NCI-H524 treated with DMSO at 0.1 percent for 48 hours (cell line): Measurements from ENCODE around the gene C1orf122.

Experiments used
- DNase-seq: peaks from one replicate; lab custom pipeline; 2025; lab: John Stamatoyannopoulos, UW

Gene C1orf122

DNA sequence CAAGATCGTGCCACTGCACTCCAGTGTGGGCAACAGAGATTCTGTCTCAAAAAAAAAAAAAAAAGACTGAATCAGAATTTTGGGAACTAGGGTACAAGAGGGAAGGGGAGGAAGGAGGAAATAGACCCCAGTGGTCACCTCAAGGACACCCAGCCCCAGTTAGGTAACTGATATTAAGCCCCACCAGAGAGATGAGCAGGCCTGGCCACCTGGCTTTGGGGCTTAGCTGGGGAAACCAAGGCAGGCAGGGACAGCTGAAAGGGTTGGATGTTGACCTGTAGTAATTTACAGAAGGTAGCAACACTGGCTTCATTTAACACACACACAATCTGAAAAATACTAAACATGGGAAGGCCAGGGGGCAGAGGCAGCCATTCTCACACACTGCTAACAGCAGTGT lies 5.2 kb upstream of the C1orf122 start:
- DNase-seq = no peak

DNA sequence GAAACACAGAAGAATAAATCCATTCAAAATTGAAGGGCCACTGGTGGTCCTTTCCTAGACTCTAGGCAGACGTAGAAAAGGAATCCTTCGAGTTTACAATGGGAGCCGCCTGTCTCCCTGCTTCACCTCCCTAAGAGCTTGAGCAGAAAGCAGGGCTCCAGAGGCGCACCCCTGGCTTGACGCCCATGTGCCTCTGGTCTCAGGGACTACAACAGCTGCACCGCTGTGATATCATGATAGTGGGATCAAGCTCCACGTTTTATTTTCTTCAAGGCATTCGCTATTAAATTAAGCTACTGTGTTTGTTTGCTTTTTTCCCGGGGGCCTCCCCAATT lies 403 bp upstream of the C1orf122 start:
- no peak for DNase-seq

DNA sequence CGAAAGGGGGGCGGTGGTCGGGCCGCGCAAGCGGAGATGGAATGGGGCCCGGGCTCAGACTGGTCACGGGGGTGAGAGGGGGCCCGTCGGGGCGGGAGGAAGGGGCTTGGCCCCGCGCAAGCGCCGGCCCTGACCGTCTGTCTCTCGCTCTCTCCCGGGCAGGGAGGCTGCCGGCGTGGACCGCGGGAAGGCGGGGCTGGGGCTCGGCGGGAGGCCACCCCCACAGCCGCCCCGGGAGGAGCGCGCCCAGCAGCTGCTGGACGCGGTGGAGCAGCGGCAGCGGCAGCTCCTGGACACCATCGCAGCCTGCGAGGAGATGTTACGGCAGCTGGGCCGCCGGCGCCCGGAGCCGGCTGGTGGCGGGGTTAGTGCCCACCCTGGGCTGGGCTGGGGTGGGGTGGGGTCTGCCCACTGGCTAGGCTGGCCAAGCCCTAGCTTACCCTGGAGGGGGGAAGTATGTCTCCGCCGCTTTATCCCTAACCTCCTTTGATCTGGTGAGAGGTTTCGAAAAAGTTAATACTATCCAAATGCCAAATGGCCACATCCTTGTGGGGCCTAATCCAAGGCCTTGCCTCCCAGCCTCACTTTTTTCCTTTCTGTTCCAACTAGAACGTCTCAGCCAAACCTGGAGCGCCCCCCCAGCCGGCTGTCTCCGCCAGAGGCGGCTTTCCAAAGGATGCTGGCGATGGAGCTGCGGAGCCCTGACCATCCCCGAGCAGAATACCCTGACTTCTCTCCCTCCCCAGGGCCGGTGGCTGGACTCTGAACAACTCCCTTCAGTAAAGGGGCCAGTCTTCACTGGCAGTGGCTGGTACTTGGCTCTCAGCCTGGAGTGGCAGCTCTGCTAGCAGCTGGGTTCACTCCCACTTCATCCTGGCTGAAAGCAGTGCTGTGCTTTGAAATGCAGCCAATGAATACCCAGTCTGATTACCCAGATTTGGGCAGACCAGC lies 1.1 kb downstream of the C1orf122 start:
- DNase-seq = no peak

DNA sequence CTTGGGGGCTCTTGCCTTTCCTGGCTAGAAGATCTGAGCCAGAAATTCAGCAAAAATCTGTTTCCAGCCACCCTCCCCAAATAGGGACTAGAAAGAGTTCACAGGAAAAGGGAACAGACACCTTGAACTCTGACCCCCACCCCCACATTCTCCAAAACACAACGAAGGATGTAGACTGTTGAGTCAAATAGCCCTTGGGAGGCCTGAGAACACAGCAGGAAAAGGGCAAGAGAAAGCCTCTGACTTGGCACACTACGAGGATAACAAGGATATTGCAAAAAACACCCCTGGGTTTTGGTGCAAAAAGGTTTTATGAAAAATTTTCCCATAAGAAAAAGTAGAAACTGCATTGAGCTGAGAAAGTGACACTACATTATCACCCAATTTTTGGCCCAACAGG lies 2.4 kb downstream of the C1orf122 start:
- no peak for DNase-seq

DNA sequence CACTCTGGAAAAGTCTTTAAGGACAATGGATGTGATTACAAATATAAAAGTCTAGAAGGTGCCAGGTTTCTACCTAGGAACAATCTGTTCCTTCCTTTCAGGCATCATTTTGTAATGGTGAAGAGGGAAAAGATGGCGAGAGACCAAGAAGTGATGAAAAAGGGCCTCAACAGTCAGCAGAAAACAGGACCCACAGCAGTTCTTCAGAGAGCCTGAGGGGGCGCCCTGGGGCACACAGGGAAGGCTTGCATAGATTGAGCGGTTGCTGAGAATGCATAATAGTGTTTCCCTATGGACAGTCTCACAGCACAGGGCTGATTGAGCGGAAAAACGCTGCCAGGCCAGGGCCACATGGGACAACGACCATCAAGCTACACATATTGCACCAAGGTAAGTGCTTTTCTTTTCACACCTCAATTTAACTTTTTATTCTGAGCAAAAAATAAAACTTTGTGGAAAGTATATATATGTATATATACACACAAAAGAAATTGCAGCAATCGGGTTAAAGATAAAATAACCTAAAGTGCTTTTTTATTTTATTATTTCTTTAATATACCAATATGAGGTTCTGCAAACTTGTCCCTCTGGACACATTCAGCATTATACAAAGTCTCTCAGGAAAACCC lies 3.6 kb downstream of the C1orf122 start:
- DNase-seq = peak; percentile 27

DNA sequence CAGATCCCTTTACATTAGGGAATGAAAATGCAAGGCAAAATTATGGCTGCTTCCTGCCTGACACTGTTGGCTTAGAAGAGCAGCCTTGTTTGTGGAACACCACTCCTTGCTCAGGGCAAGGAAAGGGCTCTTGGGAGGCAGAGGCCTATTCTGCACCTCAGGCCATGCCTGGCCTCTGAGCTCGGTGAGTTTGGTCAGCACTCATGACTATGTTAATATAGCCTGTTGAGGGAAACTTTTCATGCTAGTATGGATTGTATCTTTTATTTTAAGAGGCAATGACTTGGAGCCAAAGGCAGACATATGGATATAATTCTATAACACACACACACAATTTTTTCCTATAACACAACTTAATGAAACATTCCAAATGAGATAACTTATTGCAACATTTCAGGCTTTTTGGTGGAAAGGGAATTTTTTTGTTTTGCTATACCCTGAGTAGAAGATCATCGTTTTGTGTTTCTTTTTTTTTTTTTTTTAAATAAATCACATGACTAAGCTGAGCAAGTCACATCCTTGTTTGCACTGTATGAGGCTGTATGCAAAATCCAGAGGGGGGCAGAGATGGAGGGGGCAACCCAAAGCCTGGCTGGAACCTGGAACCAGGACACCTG lies 6.0 kb downstream of the C1orf122 start:
- DNase-seq = no peak

DNA sequence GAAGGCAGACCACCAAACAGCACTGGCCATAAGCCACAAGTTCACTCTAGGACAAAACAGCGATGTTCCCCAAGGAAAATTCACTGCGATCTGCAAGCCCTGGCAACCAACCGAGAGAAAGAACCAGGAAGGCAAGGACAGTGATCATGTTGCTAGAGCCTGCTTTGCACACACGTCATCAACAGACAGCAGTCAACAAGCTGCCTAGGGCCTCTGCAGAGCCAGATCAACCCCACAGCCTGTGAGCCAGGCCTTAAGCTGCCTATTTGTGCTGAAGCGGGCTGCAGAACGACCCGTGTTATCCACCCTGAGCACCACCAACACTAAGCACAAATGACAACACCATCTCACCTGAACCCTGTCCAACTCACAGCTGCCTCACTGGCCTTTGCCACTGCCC lies 6.7 kb downstream of the C1orf122 start:
- no peak for DNase-seq

DNA sequence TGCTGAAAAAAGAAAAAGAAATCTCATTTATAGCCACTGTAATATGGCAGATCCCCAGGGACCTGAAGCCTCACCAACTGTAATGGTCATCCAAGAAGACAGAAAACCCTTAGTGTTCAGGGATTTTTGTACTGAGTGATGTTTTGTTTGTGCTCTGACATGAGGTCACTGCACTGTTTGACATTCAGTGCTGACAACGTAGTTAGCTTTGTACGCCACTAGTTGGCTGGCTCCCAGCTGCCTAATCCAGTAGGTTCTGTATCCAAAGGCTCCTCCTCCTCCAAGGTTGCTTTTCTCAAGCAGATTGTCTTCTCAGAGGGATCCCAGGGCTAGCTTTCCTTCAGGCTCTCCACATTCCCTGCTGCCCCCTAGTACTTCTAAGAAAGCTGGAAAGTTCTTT lies 9.9 kb downstream of the C1orf122 start:
- no peak for DNase-seq

DNA sequence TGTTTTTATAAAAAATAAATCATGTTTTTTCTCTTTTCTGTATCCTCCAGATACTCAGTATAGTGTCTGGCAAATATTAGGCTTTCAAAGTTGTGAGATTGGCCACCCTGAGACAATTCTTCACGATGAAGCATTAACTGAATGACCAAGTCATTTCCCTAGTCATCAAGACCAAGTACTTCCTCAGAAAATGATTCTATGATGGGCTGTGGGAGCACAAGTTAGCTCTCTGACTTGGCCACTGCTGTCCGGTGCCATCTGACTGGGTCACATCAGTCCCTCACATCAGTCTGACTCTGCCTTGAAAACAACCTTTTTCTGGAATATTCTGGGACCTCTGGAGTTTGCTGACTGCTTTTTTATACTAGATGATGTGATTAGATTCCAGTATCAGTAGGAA lies 13.9 kb downstream of the C1orf122 start:
- no peak for DNase-seq

DNA sequence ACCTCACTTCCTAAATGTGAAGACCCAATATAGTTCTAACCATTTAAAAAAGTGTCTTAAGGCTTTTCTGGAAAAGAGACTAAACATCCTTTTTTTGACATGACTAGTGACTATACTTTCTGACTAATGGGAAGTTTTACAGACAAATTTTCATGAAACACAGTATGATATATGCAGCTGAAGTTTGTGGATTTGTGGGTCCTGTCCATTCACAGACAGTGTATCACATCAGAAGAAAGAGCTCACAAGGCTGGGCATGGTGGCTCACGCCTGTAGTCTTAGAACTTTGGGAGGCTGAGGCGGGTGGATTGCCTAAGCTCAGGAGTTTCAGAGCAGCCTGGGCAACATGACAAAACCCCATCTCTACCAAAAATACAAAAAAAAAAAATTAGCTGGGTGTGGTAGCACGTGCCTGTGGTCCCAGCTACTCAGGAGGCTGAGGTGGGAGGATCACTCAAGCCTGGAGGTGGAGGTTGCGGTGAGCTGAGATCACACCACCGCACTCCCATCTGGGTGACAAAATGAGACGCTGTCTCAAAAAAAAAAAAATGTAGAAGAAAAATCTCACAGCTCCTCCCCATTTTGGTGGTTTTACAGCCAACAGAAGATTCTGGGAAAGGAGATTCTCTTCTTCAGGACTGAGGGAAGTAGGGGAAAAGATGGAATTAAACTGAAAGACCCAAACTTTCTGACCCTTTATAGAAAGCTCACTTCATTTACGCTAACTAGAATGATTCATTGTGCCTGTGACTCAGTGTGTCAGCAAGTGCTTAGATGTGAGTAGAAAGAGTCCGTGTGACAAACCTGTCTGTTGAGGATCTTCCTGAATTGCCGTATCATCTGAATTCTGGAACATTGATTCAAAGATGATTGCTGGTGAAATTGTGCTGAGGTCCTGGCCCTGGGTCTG lies 15.6 kb downstream of the C1orf122 start:
- DNase-seq = no peak

DNA sequence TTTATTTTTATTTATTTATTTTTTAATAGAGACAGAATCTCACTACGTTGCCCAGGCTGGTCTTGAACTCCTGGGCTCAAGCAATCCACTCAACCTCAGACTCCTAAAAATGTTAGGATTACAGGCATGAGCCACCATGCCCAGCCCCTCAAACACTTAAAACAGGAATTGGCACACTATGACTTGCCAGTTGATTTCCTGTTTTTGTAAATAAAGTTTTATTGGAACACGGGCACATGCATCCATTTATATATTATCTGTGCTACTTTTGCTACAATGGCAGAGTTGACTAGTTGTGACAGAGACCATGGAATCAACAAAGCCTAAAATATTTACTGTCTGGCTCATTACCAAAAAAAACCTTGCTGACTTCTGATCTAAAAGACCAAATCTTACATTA lies 16.4 kb downstream of the C1orf122 start:
- no peak for DNase-seq

DNA sequence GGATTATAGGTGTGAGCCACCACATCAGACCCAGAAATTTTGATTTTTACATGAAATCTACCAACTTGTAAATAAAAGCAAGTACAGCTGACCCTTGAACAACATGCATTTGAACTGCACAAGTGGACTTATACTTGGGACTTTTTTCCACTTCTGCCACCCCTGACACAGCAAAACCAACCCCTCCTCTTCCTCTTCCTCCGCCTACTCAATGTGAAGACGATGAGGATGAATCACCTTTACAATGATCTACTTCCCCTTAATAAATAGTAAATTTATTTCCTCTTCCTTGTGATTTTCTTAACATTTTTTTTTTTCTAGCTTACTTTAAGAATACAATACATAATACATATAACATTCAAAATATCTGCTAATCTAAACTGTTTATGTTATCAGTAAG lies 17.9 kb downstream of the C1orf122 start:
- no peak for DNase-seq

DNA sequence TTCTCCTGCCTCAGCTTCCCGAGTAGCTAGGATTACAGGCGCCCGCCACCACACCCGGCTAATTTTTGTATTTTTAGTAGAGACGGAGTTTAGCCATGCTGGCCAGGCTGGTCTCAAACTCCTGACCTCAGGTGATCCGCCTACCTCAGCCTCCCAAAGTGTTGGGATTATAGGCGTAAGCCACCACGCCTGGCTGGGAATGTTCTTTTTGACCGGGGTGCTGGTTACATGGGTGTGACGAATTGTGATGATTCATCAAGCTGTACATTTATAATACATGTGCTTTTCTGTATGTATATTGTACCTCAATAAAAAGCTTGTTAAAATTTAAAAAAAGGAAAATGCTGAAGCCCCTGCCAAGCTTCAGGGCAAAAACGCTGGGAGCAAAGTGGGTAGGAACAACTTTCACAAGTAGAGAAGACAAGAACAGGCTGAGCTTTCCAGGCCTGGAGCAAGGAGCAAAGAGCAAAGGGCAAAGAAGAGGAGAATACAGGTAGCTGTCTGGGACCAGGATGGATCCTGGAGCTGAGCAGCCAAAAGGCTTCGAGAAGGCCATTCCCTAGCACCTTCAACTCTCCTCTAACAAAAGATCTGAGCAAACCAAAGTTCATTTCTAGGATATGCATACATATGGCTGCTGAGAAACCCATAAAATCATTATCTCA lies 21.0 kb downstream of the C1orf122 start:
- DNase-seq = no peak

DNA sequence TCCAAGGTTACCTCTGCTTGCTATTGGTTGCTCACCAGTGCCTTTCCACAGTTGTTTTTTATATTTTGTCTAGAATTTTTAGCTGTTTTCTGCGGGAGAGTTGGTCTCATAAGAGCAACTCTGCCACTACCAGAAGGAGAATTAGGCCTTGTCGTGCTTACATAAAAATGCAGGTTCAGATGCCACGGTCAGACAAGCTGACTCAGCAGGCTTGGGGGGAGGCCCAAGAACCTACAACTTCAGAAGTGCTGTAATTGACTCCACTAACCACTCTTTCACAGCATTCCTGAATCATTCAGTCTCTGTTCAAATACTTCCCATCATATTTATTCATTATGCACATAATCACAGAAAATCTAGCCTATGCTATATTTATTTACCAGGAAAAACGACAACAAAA lies 23.5 kb downstream of the C1orf122 start:
- no peak for DNase-seq

DNA sequence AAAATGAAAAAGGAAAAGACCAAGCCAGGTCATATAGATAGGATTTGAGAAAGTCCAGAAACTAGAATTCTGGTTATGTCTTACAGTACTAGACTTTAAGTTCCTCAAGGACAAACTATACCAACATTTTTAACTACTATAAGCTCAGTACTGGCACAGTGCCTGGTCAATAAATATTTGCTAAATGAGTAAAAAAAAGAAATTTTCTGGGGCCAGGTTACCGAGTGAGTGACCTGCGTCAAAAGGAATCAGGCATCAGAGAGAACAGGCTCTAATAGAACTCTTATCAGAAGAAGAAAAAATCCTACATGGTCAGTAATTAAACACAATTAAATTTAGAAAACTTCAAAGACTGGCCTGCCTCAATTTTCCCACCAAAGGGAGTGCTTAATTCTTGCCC lies 24.2 kb downstream of the C1orf122 start:
- no peak for DNase-seq

DNA sequence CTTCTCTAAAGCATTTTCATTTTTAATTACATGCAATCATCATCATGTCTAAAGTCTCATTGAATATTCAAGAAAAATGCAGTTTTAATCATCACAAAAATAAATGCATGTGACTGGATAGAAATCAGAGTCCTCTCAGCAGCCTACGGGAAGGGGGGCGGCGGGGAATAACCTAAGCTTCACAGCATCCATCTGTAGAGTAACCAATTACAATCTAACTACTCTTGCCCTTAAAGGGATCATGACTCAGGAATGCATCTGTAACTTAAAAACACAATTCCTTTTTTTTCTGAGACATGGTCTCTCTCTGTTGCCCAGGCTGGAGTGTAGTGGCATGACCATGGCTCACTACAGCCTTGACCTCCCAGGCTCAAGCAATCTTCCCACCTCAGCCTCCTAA lies 29.2 kb downstream of the C1orf122 start:
- no peak for DNase-seq

DNA sequence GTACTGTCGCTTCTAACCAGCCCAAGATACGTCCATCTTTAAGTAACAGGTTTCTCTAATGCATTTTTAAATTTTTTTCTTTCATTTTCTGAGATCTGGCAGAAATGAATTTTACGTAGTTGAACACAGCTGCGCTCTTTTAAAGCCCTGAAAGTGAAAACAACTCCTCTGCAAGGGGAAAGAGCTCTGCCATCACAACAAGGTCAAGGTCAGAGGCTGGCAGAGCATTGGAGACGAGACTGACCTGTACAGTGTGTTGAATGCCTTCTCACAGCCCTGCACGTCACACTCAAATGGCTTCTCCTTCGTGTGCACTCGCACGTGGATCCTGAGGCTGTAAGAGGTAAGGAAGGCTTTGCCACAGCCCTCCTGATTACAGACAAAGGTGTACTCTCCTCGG lies 32.1 kb downstream of the C1orf122 start:
- DNase-seq = no peak

DNA sequence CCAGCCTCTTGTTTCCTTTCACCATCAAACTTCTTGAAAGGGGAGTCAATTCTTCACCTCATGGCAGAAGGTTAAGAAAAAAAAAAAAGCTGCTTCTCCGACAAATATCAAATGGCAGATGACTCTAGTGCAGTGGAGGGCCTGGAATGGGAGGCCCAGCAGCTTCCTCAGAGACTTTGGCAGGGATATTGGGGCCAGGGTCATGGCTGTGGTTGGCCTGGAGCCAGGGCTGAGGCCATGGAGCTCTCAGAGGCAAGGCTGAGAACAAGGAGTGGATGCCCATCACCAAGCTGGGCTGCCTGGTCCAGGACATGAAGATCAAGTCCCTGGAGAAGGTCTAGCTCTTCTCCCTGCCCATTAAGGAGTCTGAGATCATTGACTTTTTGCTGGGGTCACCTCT lies 33.1 kb downstream of the C1orf122 start:
- no peak for DNase-seq

DNA sequence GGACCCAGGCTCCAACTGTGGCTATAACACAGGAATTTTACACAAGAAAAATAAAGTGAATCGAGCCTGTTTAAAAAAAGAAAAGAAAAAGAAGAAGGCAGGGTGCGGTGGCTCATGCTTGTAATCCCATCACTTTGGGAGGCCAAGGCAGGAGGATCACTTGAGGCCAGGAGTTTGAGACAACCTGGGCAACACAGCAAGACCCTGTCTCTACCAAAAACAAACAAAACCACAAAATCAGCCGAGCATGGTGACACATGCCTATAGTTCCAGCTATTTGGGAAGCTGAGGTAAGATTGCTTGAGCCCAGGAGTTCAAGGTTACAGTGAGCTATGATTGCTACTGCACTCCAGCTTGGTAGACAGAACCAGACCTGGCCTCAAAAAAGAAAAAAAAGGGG lies 34.1 kb downstream of the C1orf122 start:
- DNase-seq = no peak

DNA sequence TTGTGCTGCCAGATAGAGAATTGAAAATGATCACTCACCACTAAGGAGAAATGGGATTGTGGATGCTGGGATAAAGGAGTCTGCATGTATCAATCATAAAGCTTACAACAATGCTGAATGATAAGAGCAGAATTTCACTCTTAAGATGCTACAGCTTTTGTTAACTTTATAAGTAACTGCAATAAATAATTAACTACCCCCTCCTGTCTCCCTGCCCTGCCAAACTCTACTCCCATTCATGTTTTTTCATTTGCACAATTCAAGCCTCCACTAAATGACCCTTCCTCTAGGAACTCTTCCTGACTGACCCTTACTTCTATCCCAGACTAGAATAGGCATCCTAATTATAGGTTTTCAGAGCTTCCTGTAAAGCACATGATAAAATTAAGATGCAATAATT lies 36.9 kb downstream of the C1orf122 start:
- DNase-seq = no peak

DNA sequence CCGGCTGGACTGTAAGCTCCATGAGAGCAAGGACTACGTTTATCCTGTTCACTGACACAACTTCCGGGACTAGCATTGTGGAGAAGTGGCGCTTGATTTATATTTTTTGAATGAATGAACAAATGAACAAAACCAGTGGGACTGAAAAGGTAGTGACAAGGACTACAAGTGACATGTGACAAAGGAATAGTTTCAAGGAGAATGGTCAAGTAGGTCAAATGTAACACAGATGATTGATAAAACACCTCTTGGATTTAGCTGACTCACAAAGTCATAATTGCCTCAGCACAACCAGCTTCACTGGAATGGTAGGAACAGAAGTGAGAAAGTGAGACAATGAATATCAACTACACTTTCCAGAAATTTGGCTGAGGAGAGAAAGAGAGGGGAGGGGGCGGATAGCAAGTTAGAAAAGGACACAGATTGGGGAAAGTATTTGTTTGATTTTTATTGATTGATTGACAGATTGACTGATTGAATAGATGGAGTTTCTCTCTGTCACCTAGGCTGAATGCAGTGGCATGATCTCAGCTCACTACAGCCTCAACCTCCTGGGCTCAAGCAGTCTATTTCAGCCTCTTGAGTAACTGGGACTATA lies 37.6 kb downstream of the C1orf122 start:
- no peak for DNase-seq
